ENCODE results near the gene LIN9.
"Not testable (repeated sequence)": the region's sequence is repeated elsewhere in the genome, so short reads cannot be mapped to it uniquely, and the experiment has no call there.

DNA sequence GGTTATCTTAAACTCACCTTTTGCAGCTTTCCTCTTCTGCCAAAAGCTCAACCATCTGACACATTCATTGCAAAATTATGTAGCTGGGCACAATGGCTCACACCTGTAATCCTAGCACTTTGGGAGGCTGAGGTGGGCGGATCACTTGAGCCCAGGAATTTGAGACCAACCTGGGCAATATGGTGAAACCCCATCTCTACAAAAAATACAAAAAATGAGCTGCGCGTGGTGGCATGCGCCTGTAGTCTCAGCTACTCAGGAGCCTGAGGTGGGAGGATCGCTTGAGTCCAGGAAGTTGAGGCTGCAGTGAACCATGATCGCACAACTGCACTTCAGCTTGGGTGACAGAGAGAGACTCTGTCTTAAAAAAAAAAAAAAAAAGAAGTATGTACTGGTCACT is 106.3 kb downstream of the LIN9 start:
- TF ChIP-seq, protein P1, sequence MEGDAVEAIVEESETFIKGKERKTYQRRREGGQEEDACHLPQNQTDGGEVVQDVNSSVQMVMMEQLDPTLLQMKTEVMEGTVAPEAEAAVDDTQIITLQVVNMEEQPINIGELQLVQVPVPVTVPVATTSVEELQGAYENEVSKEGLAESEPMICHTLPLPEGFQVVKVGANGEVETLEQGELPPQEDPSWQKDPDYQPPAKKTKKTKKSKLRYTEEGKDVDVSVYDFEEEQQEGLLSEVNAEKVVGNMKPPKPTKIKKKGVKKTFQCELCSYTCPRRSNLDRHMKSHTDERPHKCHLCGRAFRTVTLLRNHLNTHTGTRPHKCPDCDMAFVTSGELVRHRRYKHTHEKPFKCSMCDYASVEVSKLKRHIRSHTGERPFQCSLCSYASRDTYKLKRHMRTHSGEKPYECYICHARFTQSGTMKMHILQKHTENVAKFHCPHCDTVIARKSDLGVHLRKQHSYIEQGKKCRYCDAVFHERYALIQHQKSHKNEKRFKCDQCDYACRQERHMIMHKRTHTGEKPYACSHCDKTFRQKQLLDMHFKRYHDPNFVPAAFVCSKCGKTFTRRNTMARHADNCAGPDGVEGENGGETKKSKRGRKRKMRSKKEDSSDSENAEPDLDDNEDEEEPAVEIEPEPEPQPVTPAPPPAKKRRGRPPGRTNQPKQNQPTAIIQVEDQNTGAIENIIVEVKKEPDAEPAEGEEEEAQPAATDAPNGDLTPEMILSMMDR (IDR thresholded peaks at IDR 0.05) = not testable (repeated sequence)
- not testable (repeated sequence) for TF ChIP-seq POLR2AphosphoS5 (IDR thresholded peaks at IDR 0.05); EP300 (IDR thresholded peaks at IDR 0.05; ENCODE audit: low read depth)
